Endometrial microvascular endothelial cells (primary cell): ENCODE data around the gene RTN4IP1. TPM values are rescaled to one million over a fixed set of nuclear protein-coding genes. Genes with fewer than 3 reads are reported as not detected.

Experiments used
- in situ Hi-C: cut with HindIII; loops from 2 replicates; pipeline ENCODE4 v1.10.0; 2017; ENCODE audit warnings: low sequenced_read_pairs, low pct_unique_long_range_greater_than_20kb; ENCODE audit errors: inconsistent ontology term
- total RNA-seq: library from RNA; depleted of rRNA; stranded (reverse); fragments of >200 nt; gene quantifications from one replicate; pipeline ENCODE4 v1.2.3, GENCODE V29; 2015; ENCODE audit errors: inconsistent ontology term

RTN4IP1 gene
- total RNA-seq, 1 donor from 2014 or later, result 11.3 TPM

DNA sequence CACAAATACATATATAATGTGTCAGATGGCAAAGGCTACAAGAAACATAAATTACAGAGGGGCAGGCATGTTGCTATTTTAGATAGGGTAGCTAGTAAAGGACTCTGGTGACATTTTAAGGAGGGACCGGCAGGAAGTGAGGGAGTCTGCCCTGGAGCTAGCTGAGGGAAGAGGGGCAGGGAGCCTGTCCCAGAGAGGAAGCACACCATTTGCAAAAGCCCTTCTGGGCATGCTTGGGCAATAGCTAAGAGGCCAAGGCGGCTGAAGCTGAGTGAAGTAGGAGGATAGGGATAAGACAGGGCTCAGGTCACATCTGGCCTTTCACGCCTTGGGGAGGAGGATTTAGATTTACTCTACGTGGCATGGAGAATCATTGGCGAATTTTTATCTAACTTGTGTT is 96.2 kb downstream of the RTN4IP1 start:
- in situ Hi-C loops, result no loop called here

DNA sequence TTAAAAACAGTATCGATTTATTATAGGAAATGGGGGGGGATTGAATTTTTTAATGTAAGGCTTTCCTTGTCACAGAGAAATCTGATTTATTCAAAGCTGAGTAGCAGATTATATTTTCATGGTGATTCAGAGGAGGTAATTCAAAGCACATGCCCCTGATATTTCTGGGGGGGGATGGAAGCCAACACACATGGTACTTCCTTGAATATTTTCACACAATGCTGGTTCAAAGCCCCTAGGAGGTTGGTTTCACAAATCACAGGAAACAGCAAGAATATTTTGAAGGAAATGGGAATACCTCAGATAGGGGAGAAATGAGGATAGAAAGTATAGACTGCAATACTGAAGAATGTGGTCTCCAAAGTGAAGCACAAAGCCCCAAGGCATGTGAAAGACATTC is 98.8 kb downstream of the RTN4IP1 start:
- in situ Hi-C loops, result no loop called here

DNA sequence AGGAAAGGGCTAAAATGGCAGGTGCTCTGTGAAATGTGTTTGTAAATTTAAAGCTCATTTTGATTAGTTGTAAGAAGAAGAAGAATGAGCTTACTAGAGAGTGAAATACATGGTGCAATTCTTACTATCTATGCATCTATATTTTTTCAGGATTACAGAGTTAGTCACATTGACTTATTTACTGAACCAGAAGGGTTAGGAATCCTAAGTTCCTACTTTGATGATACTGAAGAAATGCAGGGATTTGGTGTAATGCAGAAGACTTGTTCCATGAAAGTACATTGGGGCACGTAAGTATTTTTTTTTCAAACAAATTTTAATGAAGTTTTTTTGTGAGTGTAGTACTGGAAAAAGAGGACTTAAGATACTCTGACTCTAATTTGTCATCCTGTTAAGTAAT is 99.3 kb downstream of the RTN4IP1 start:
- in situ Hi-C loops, result no loop called here

DNA sequence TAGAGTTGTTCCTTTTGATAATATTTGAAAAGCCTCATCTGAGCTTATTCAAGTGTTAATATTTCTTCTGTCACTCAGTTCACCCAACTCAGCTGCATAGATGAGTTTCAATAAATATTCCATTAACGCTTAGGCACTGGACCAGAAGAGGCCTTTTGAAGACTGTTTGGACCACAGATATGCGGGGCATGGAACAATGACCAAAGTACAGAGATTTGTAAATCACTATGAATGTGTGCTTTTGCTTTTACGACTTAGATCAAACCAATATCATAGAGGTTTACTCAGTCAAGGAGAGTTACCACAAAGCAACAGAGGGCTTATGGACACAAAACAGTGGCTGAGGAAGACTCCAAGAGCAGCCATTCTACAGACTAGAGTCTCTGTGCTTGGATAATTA is 99.9 kb downstream of the RTN4IP1 start:
- in situ Hi-C loops, result no loop called here

DNA sequence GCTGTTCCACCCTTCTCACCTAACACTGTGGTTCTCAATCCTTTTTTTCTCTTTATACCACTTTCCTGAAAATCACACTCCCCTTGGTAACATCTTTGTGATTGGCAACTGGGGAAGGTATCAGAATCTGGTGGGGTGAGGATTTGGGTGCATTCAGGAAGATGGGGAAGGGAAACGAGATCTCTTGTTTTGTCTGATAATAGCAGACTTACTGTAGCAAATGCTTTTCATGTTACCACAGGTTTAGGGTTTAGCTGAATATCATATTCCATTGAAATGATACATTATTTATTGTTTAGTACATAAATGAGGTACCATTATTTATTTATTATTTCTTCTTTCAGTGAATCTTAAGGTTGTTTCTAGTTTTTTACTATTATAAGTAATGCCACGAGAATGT is 100.8 kb downstream of the RTN4IP1 start:
- in situ Hi-C loops, result no loop called here

DNA sequence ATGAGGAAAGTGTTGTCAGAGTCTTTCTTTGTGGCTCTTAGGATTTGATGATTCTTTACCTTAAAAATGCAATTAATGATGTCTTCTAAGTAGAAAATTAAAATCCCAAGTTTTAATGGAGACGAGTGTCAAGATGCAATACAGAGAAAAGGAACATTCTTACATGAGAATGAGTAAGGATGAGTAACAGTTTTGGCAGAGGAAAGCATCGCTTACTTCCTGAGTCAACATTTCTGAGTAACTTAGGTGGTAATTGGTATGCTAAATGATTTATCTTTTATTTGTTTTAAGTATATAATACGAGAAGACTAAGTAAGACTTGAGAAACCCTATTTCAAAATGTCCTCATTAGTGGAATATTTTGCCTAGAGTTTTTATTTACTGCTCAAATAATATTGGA is 101.3 kb downstream of the RTN4IP1 start:
- in situ Hi-C loops, result no loop called here

DNA sequence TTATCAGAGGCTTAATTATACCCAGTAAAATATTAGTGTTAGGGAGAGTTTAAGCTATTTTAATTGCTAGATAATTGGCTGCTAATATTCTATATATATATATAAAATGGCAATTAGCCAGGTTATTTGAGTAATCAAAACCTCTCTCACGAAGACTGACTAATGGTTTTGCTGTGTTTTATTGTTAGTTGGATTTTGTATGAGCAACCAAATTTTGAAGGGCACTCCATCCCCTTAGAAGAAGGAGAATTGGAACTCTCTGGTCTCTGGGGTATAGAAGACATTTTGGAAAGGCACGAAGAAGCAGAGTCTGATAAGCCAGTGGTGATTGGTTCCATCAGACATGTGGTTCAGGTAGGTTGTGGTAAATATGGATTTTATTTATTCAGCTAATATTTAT is 102.2 kb downstream of the RTN4IP1 start:
- in situ Hi-C loops, result no loop called here

DNA sequence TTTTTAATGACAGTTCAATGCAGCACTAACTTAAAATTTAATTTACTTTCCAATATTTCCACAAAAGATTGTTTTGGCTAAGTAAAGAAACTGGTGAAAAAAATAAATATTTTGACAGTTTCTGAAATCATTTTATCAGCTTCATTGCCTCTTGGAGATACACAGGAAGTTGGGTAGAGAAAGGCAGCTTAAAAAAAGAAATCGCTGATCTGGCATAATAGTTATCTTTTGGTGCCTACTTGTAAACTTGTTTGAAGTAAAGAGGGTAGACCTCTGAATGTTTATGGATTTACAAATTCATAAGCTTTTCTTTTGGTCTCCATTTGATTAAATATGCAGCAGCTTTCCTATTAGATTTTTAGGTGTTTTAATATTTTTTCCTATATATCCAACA is 103.4 kb downstream of the RTN4IP1 start:
- in situ Hi-C loops, result no loop called here

DNA sequence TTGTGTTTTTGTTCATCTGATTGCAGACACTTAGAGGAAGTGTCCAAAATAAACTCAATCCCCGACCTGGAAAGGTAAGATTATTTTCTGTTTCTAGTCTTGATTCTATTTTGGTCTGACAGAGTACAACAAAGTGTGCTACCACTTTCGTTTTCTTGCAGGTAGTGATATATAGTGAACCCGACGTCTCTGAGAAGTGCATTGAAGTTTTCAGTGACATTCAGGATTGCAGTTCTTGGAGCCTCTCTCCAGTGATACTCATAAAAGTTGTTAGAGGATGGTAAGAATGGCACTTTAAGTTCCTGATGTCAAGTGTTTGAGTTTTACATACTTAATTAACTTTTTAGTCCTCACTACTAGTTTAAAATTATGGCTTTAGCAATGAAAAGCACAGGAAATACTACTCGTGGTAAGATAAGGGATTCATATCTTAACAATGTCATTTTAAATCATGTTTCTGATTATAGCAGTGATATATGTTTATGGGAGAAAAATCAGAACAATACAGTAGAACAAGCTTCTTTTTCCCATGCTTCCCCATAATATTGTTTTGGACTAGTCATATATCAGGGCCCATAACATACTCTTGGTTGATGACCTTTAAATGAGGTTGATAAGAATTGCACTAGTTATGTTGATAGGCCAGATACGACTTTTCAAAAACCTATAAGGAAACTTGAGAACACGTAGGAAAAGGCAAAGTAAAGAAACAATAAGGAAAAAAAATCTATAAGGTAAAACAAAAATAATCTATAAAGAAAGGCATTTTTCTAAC is 104.0 kb downstream of the RTN4IP1 start:
- in situ Hi-C loops, result no loop called here

DNA sequence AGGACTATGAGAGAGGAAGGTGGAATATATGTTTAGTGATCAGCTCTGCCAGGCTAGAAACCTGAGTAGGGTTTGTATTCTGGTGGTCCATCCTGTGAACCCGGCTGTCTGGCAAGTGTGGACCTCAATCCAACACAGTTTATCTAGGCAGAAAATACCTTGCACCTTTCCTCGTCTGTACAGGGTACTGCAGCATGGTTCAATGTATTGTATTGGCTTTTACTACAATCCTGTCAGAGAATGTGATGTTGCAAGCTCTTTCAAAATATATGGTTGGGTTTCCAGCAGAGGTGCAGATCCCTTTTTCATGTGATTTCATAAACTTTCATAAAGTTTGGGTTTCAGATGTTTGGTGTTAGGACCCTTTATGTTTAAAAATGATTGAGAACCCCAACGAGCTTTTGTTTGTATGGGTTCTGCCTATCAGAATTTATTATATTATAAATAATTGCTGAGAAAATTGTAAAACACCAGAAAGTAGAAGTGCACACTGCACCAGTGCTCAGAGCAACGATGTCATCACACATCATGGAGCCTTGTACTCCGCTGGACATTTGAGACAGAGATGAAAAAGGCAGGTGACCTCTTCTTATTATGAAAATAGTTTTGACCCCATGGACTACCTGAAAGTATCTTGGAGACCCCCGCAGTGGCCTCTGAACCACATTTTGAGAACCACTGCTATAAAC is 106.6 kb downstream of the RTN4IP1 start:
- in situ Hi-C loops, result no loop called here

Other genes with a start within 250 kb of the RTN4IP1 start
- gene QRSL1, start 80 bp upstream of the RTN4IP1 start, total RNA-seq, result 9.2 TPM